Measurements from ENCODE around the gene MAPT. TPM values are rescaled to one million over a fixed set of nuclear protein-coding genes. Genes with fewer than 3 reads are reported as not detected.

MAPT gene
- total RNA-seq, result 2.9 to 6.1 TPM (median 4.5 TPM) in 3 replicates
- long read RNA-seq, partial matches to known transcripts, result 0 of 4 reads
- long read RNA-seq, other reads (novel, unspliced or antisense), result 4 of 4 reads

DNA sequence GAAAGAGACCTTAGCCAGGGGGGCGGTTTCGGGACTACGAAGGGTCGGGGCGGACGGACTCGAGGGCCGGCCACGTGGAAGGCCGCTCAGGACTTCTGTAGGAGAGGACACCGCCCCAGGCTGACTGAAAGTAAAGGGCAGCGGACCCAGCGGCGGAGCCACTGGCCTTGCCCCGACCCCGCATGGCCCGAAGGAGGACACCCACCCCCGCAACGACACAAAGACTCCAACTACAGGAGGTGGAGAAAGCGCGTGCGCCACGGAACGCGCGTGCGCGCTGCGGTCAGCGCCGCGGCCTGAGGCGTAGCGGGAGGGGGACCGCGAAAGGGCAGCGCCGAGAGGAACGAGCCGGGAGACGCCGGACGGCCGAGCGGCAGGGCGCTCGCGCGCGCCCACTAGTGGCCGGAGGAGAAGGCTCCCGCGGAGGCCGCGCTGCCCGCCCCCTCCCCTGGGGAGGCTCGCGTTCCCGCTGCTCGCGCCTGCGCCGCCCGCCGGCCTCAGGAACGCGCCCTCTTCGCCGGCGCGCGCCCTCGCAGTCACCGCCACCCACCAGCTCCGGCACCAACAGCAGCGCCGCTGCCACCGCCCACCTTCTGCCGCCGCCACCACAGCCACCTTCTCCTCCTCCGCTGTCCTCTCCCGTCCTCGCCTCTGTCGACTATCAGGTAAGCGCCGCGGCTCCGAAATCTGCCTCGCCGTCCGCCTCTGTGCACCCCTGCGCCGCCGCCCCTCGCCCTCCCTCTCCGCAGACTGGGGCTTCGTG, at the start of gene MAPT:
Gene MAPT, plus strand, starts transcription at position 533 of the 763 bp plus-strand sequence. CDS start 67,784 bp downstream, outside the sequence.
- H3K4me1 Mint-ChIP-seq (ENCODE audit: low read depth), result peaks cover 25% of the 10 kb centered on the region
- TF ChIP-seq, protein P1, sequence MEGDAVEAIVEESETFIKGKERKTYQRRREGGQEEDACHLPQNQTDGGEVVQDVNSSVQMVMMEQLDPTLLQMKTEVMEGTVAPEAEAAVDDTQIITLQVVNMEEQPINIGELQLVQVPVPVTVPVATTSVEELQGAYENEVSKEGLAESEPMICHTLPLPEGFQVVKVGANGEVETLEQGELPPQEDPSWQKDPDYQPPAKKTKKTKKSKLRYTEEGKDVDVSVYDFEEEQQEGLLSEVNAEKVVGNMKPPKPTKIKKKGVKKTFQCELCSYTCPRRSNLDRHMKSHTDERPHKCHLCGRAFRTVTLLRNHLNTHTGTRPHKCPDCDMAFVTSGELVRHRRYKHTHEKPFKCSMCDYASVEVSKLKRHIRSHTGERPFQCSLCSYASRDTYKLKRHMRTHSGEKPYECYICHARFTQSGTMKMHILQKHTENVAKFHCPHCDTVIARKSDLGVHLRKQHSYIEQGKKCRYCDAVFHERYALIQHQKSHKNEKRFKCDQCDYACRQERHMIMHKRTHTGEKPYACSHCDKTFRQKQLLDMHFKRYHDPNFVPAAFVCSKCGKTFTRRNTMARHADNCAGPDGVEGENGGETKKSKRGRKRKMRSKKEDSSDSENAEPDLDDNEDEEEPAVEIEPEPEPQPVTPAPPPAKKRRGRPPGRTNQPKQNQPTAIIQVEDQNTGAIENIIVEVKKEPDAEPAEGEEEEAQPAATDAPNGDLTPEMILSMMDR (IDR thresholded peaks at IDR 0.05), result peak; percentile 95
- H3K4me3 Mint-ChIP-seq (ENCODE audit: unreplicated experiment), result peak within 1 kb of the TSS; percentile 76
- no peaks in the 10 kb centered on the region for H3K9me3 Mint-ChIP-seq (ENCODE audit: low read depth)
- peak; percentile 94 for DNase-seq (ENCODE audit: low spot score)
- peaks cover 56% of the 10 kb centered on the region for H3K27me3 Mint-ChIP-seq (ENCODE audit: low read depth)
- no peaks in the 10 kb centered on the region for H3K36me3 Mint-ChIP-seq (ENCODE audit: low read depth)
- peak within 1 kb of the TSS; percentile 57 for H3K27ac Mint-ChIP-seq (ENCODE audit: unreplicated experiment)

DNA sequence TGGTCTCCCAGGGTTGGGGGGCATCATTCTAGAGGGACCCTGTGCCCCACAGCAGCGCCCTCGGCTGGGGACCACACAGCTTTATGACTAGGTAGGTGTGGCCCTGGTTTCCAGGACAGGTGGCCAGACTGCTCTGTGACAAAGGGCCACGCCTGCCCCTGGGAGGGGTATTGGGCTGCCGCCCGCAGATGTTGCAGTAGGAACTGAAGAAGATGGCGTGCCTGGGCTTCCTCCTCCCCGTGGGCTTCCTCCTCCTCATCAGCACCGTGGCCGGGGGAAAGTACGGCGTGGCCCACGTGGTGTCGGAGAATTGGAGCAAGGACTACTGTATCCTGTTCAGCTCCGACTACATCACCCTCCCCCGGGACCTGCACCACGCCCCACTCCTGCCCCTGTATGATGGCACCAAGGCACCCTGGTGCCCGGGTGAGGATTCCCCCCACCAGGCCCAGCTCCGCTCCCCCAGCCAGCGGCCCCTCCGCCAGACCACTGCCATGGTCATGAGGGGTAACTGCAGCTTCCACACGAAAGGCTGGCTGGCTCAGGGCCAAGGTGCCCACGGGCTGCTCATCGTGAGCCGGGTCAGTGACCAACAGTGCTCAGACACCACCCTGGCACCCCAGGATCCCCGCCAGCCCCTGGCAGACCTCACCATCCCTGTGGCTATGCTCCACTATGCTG, 49.5 kb upstream of the MAPT start, which contains the start of gene SPPL2C:
Gene SPPL2C, plus strand, starts transcription at position 187 of the 681 bp plus-strand sequence. Its CDS starts 26 bp downstream, at position 213.
- Mint-ChIP-seq H3K27me3 (ENCODE audit: low read depth) (peaks cover 23% of the 10 kb centered on the region), H3K36me3 (ENCODE audit: low read depth) (no peaks in the 10 kb centered on the region), H3K4me1 (ENCODE audit: low read depth) (no peaks in the 10 kb centered on the region), H3K4me3 (ENCODE audit: unreplicated experiment) (no peak within 1 kb of the TSS), H3K27ac (ENCODE audit: unreplicated experiment) (no peak within 1 kb of the TSS), H3K9me3 (ENCODE audit: low read depth) (no peaks in the 10 kb centered on the region)
- DNase-seq (ENCODE audit: low spot score), result peak; percentile 90
- TF ChIP-seq, protein P1 (IDR thresholded peaks at IDR 0.05), result no peak

DNA sequence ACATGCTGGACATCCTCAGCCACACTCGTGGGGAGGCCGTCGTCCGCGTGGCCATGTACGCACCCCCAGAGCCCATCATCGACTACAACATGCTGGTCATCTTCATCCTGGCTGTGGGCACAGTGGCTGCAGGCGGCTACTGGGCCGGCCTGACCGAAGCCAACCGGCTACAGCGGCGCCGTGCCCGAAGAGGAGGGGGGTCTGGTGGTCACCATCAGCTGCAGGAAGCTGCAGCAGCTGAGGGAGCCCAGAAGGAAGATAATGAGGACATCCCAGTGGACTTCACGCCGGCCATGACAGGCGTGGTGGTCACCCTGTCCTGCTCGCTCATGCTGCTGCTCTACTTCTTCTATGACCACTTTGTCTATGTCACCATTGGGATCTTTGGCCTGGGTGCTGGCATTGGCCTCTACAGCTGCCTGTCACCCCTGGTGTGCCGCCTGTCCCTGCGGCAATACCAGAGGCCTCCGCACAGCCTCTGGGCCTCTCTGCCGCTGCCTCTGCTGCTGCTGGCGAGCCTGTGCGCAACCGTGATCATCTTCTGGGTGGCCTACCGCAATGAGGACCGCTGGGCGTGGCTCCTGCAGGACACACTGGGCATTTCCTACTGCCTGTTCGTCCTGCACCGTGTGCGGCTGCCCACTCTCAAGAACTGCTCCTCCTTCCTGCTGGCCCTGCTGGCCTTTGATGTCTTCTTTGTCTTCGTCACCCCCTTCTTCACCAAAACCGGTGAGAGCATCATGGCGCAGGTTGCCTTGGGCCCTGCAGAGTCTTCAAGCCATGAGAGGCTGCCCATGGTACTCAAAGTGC, 48.8 kb upstream of the MAPT start:
- Mint-ChIP-seq H3K4me3 (ENCODE audit: unreplicated experiment) (no peak overlapping the region), H3K27me3 (ENCODE audit: low read depth) (peaks cover 26% of the 10 kb centered on the region), H3K27ac (ENCODE audit: unreplicated experiment) (no peak overlapping the region), H3K9me3 (ENCODE audit: low read depth) (no peaks in the 10 kb centered on the region), H3K4me1 (ENCODE audit: low read depth) (no peaks in the 10 kb centered on the region), H3K36me3 (ENCODE audit: low read depth) (no peaks in the 10 kb centered on the region)
- TF ChIP-seq, protein P1 (IDR thresholded peaks at IDR 0.05), result no peak
- peak; percentile 63 for DNase-seq (ENCODE audit: low spot score)

DNA sequence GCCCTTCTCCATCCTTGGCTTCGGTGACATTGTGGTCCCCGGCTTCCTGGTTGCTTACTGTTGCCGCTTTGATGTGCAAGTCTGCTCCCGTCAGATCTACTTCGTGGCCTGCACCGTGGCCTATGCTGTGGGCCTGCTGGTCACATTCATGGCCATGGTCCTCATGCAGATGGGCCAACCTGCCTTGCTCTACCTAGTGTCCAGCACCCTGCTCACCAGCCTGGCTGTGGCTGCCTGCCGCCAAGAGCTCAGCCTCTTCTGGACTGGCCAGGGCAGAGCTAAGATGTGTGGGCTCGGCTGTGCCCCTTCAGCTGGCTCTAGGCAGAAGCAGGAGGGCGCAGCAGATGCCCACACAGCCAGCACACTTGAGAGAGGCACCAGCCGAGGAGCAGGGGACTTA, 48.1 kb upstream of the MAPT start:
- DNase-seq (ENCODE audit: low spot score), result no peak
- TF ChIP-seq, protein P1 (IDR thresholded peaks at IDR 0.05), result no peak
- H3K4me1 Mint-ChIP-seq (ENCODE audit: low read depth), result no peaks in the 10 kb centered on the region
- no peaks in the 10 kb centered on the region for H3K9me3 Mint-ChIP-seq (ENCODE audit: low read depth)
- no peak overlapping the region for H3K4me3 Mint-ChIP-seq (ENCODE audit: unreplicated experiment)
- no peak overlapping the region for H3K27ac Mint-ChIP-seq (ENCODE audit: unreplicated experiment)
- H3K36me3 Mint-ChIP-seq (ENCODE audit: low read depth), result no peaks in the 10 kb centered on the region
- peaks cover 26% of the 10 kb centered on the region for H3K27me3 Mint-ChIP-seq (ENCODE audit: low read depth)

DNA sequence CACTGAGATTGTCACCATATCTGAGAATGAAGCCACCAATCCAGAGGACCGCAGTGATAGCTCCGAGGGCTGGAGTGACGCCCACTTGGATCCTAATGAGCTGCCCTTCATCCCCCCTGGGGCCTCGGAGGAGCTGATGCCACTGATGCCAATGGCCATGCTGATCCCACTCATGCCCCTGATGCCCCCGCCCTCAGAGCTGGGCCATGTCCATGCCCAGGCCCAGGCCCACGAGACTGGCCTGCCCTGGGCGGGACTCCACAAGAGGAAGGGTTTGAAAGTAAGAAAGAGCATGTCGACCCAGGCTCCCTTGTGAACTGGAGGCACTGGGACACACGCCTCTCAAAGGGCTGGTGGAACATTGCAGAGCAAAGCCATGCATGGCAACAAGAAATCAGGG, 47.7 kb upstream of the MAPT start:
- TF ChIP-seq, protein P1 (IDR thresholded peaks at IDR 0.05), result no peak
- no peaks in the 10 kb centered on the region for H3K4me1 Mint-ChIP-seq (ENCODE audit: low read depth)
- H3K27ac Mint-ChIP-seq (ENCODE audit: unreplicated experiment), result no peak overlapping the region
- no peak overlapping the region for H3K4me3 Mint-ChIP-seq (ENCODE audit: unreplicated experiment)
- H3K27me3 Mint-ChIP-seq (ENCODE audit: low read depth), result peaks cover 23% of the 10 kb centered on the region
- no peak for DNase-seq (ENCODE audit: low spot score)
- no peaks in the 10 kb centered on the region for H3K9me3 Mint-ChIP-seq (ENCODE audit: low read depth)
- no peaks in the 10 kb centered on the region for H3K36me3 Mint-ChIP-seq (ENCODE audit: low read depth)

Measured in chondrocyte (in vitro differentiated cells).